Panc1 (cell line): ENCODE results near the gene MBNL2. TPM values are rescaled to one million over a fixed set of nuclear protein-coding genes. Genes with fewer than 3 reads are reported as not detected.
A peak's percentile ranks its signal among the peaks of the same experiment; 100 is the strongest.

Experiments
- ATAC-seq: fragments of 200-7000 bp; cut with Tn5 transposase; 2 replicates; pipeline ENCODE4 v1.9.1; 2020; ENCODE audit warnings: mild to moderate bottlenecking, moderate library complexity
- BruUV-seq: library from RNA; stranded (reverse); fragments of 400-500 nt; replicated peaks from 2 replicates; lab custom pipeline; 2021; lab: Mats Ljungman, UMichigan
- CTCF ChIA-PET: fragments of 300-600 bp; sonication (Branson Sonifier 250); formaldehyde crosslinking; loops from one replicate; lab custom pipeline; 2022; ENCODE audit warnings: antibody characterized with exemption; lab: Charles Lee
- POLR2A ChIA-PET: fragments of 300-600 bp; sonication (Branson Sonifier 250); formaldehyde crosslinking; loops from one replicate; lab custom pipeline; 2022; ENCODE audit warnings: antibody characterized with exemption; lab: Charles Lee
- DNase-seq: peaks from one replicate; pipeline ENCODE4 v3.0.0-alpha.2; 2010; ENCODE audit warnings: low read depth, low spot score
- H3K27ac ChIP-seq: 2 replicates; pipeline ENCODE4 v1.5.1; 2011; ENCODE audit warnings: mild to moderate bottlenecking, low read length, inconsistent platforms
- H3K27me3 ChIP-seq: fragments of 200-500 bp; sonication (Bioruptor generic); 2 replicates; pipeline ENCODE4 v1.6.0; 2014; ENCODE audit warnings: low read length, inconsistent platforms; ENCODE audit not compliant: control insufficient read depth, insufficient read depth
- H3K36me3 ChIP-seq: fragments of 200-500 bp; sonication (Bioruptor generic); 2 replicates; pipeline ENCODE4 v1.5.1; 2014; ENCODE audit warnings: inconsistent platforms, mild to moderate bottlenecking, low read length, moderate library complexity; ENCODE audit not compliant: control insufficient read depth, insufficient read depth
- H3K4me1 ChIP-seq: 2 replicates; pipeline ENCODE4 v1.5.1; 2011; ENCODE audit warnings: inconsistent platforms, mild to moderate bottlenecking, low read length, moderate library complexity; ENCODE audit not compliant: control insufficient read depth, insufficient read depth
- H3K4me3 ChIP-seq, 2 experiments: 2 replicates each; pipeline ENCODE4 v1.5.1; 2011 to 2012; ENCODE audit warnings: low read depth in 2 of 2, low read length in 2 of 2, mild to moderate bottlenecking in 2 of 2, inconsistent platforms in 1 of 2, moderate library complexity in 1 of 2
- H3K9me3 ChIP-seq: fragments of 200-500 bp; sonication (Bioruptor generic); 2 replicates; pipeline ENCODE4 v1.5.1; 2014; ENCODE audit warnings: low read depth, mild to moderate bottlenecking, inconsistent platforms, low read length, moderate library complexity; ENCODE audit not compliant: control insufficient read depth, insufficient read depth
- CTCF ChIP-seq: fragments of 450-650 bp; IDR thresholded peaks from 2 replicates; pipeline ENCODE4 v1.5.1; 2017; ENCODE audit warnings: mild to moderate bottlenecking
- POLR2AphosphoS5 ChIP-seq: IDR thresholded peaks from 2 replicates; pipeline ENCODE4 v1.6.1; 2012; ENCODE audit warnings: mild to moderate bottlenecking, low read depth, low read length, moderate library complexity
- REST ChIP-seq, 2 experiments: IDR thresholded peaks; 2 replicates each; pipeline ENCODE4 v1.6.1; 2011 to 2012; ENCODE audit warnings: low read depth in 2 of 2, control low read depth in 1 of 2, low read length in 1 of 2, mild to moderate bottlenecking in 1 of 2, moderate library complexity in 1 of 2; ENCODE audit not compliant: insufficient read depth in 1 of 2
- SIN3A ChIP-seq: IDR thresholded peaks from 2 replicates; pipeline ENCODE4 v1.6.1; 2012; ENCODE audit warnings: low read depth, mild to moderate bottlenecking, low read length, moderate library complexity, borderline replicate concordance; ENCODE audit not compliant: insufficient read depth
- TCF7L2 ChIP-seq: IDR thresholded peaks from 2 replicates; pipeline ENCODE4 v1.6.1; 2011; ENCODE audit warnings: mild to moderate bottlenecking, low read depth, low read length, inconsistent platforms
- in situ Hi-C: cut with HindIII; loops from 2 replicates; pipeline ENCODE4 v1.10.0; 2016; ENCODE audit warnings: low sequenced_read_pairs, low pct_unique_long_range_greater_than_20kb
- intact Hi-C: fragments of 100-400 bp; cut with micrococcal nuclease; formaldehyde crosslinking; loops from one replicate; pipeline ENCODE4 v1.10.0; 2022; ENCODE audit not compliant: unreplicated experiment
- total RNA-seq: library from RNA; stranded (reverse); gene quantifications from one replicate; pipeline ENCODE4 v1.2.1, GENCODE V29; 2021; ENCODE audit not compliant: unreplicated experiment

Gene MBNL2
- total RNA-seq, 1 experiment from 2014 or later: 103 TPM

- no TSS peak for BruUV-seq
- in situ Hi-C loops (no loop called here), intact Hi-C loops (no loop called here)
- no peaks in the 10 kb centered on the region for H3K9me3 ChIP-seq
- H3K27ac ChIP-seq: peak overlapping the region; percentile 82
- TF ChIP-seq CTCF (no peak), REST (IDR thresholded peaks at IDR 0.05; ENCODE audit: insufficient read depth in 1 of 2, low read depth in 2 of 2, low read length in 1 of 2) (no peak), SIN3A (no peak), TCF7L2 (no peak)
- H3K36me3 ChIP-seq: no peaks in the 10 kb centered on the region
- no peaks in the 10 kb centered on the region for H3K27me3 ChIP-seq
- peaks cover 37% of the 10 kb centered on the region for H3K4me1 ChIP-seq
- ChIA-PET CTCF (no interaction called here), POLR2A (no interaction called here)
- DNase-seq: no peak
- no peak for ATAC-seq
- no peak overlapping the region for H3K4me3 ChIP-seq
These were observed 7.2 kb upstream of the MBNL2 start for GRCh38 chr13:97214921-97215320.

GRCh38 chr13:97215325-97215724, 6.8 kb upstream of the MBNL2 start:
- in situ Hi-C loops: no loop called here

More at GRCh38 chr13:97215325-97215724, 6.8 kb upstream of the MBNL2 start:
- CTCF ChIA-PET: no interaction called here
- Histone ChIP-seq H3K36me3 (no peaks in the 10 kb centered on the region), H3K4me1 (peaks cover 41% of the 10 kb centered on the region), H3K27me3 (no peaks in the 10 kb centered on the region), H3K27ac (peak overlapping the region; percentile 82; the same call in 1 of the 2 replicates), H3K9me3 (no peaks in the 10 kb centered on the region), H3K4me3 (no peak overlapping the region)
- TF ChIP-seq CTCF (no peak), REST (IDR thresholded peaks at IDR 0.05; ENCODE audit: insufficient read depth in 1 of 2, low read depth in 2 of 2, low read length in 1 of 2) (no peak), POLR2AphosphoS5 (no peak), TCF7L2 (no peak), SIN3A (no peak)
- BruUV-seq: no TSS peak
- DNase-seq (no peak), ATAC-seq (no peak)
- POLR2A ChIA-PET: no interaction called here
- intact Hi-C loops: no loop called here
